ENCODE measurements around the gene RARS2. TPM values are rescaled to one million over a fixed set of nuclear protein-coding genes. Genes with fewer than 3 reads are reported as not detected.
"Not testable (repeated sequence)": the region's sequence is repeated elsewhere in the genome, so short reads cannot be mapped to it uniquely, and the experiment has no call there.

RARS2 gene
- total RNA-seq, 1 donor: 21.6 TPM

GRCh38 chr6:87494761-87495422 is 94.9 kb downstream of the RARS2 start:
- Histone ChIP-seq H3K27me3 (ENCODE audit: insufficient read depth, low read length) (no peaks in the 10 kb centered on the region), H3K4me3 (ENCODE audit: low read length) (no peak overlapping the region), H3K4me1 (ENCODE audit: insufficient read depth, low read length) (peaks cover 8% of the 10 kb centered on the region), H3K9me3 (ENCODE audit: low read depth, low read length) (no peaks in the 10 kb centered on the region)

DNA sequence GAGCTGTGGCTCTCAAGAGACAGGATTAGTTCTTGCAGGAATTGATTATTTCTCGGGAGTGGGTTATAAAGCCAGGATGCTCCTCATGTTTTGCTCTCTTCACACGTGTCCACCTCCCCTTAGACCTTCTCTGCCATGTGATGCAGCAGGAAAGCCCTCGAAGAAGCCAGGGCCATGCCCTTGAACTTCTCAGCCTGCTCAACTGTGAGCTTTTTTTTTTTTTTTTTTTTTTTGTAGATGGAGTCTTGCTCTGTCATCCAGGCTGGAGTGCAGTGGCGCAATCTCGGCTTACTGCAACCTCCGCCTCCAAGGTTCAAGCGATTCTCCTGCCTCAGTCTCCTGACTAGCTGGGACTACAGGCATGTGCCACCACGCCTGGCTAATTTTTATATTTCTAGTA is 100.5 kb downstream of the RARS2 start:
- H3K4me1 ChIP-seq (ENCODE audit: insufficient read depth, low read length); H3K9me3 ChIP-seq (ENCODE audit: low read depth, low read length); H3K4me3 ChIP-seq (ENCODE audit: low read length); H3K27me3 ChIP-seq (ENCODE audit: insufficient read depth, low read length): not testable (repeated sequence)

DNA sequence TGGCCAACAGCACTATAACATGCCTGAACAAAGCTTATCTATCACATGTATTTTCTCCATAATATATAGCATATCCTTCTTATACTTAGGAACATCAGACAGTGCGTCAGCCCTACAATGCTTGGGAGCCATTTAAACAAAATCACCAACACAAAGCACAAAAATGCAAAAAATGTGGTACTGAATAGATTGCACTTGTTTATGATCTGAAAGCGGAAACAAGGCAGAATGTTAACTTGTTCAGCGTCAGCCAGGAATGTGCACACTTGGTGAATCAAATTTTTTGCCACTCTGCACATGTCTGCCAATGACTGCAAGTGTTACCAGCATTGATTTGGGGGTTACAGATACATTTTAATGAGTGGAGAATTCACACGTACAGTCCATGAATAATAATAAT is 102.2 kb downstream of the RARS2 start:
- Histone ChIP-seq H3K4me1 (ENCODE audit: insufficient read depth, low read length) (peaks cover 14% of the 10 kb centered on the region), H3K27me3 (ENCODE audit: insufficient read depth, low read length) (no peaks in the 10 kb centered on the region), H3K4me3 (ENCODE audit: low read length) (no peak overlapping the region), H3K9me3 (ENCODE audit: low read depth, low read length) (no peaks in the 10 kb centered on the region)

DNA sequence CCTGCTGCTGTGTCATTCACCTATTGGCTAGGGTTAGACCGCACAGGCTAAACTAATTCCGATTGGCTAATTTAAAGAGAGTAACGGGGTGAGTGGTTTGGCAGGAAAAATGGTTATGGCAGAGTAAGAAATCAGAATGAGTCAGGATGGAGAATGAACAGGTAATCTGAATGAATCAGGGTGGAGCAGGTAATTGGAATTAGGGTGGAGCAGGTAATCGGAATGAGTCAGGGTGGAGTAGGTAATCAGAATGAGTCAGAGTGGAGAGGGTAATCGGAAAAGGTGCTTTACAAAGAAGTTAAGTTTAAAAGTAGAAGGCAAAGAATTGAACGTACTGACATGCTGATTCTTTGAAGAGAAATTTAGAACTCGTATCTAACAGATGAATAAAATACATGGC is 105.3 kb downstream of the RARS2 start:
- H3K4me1 ChIP-seq (ENCODE audit: insufficient read depth, low read length): peaks cover 23% of the 10 kb centered on the region
- no peaks in the 10 kb centered on the region for H3K9me3 ChIP-seq (ENCODE audit: low read depth, low read length)
- H3K27me3 ChIP-seq (ENCODE audit: insufficient read depth, low read length): no peaks in the 10 kb centered on the region
- H3K4me3 ChIP-seq (ENCODE audit: low read length): no peak overlapping the region

- no peaks in the 10 kb centered on the region for H3K9me3 ChIP-seq (ENCODE audit: low read depth, low read length)
Measured at GRCh38 chr6:87483929-87484328, 105.9 kb downstream of the RARS2 start.

DNA sequence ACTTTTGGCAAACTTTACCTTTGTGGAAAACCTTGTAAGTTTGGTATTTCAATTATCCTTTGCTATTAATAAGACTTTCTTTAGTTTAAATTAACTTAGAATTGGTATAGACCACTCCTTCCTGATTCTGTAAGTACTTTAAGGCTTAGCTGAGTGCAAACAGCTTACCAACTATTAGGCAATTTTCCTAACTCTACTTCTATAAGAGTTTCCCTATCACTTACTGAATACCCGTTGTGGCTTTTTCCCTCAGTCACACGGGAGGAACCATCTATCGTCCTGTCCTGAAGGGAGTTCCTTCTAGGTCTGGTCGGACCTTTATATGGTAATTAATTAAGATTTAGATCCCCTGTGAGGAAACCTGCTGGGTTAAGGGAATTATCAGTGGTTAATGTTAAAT is 107.4 kb downstream of the RARS2 start:
- no peak overlapping the region for H3K4me3 ChIP-seq (ENCODE audit: low read length)
- H3K9me3 ChIP-seq (ENCODE audit: low read depth, low read length): no peaks in the 10 kb centered on the region

More at GRCh38 chr6:87483929-87484328, 105.9 kb downstream of the RARS2 start:
- Histone ChIP-seq H3K27me3 (ENCODE audit: insufficient read depth, low read length) (no peaks in the 10 kb centered on the region), H3K4me1 (ENCODE audit: insufficient read depth, low read length) (peaks cover 23% of the 10 kb centered on the region), H3K4me3 (ENCODE audit: low read length) (no peak overlapping the region)

GRCh38 chr6:87481931-87482330 is 107.9 kb downstream of the RARS2 start:
- Histone ChIP-seq H3K4me1 (ENCODE audit: insufficient read depth, low read length) (peaks cover 23% of the 10 kb centered on the region), H3K4me3 (ENCODE audit: low read length) (no peak overlapping the region), H3K9me3 (ENCODE audit: low read depth, low read length) (no peaks in the 10 kb centered on the region), H3K27me3 (ENCODE audit: insufficient read depth, low read length) (no peaks in the 10 kb centered on the region)

More for the DNA sequence above, 107.4 kb downstream of the RARS2 start:
- Histone ChIP-seq H3K4me1 (ENCODE audit: insufficient read depth, low read length) (peaks cover 23% of the 10 kb centered on the region), H3K27me3 (ENCODE audit: insufficient read depth, low read length) (no peaks in the 10 kb centered on the region)

DNA sequence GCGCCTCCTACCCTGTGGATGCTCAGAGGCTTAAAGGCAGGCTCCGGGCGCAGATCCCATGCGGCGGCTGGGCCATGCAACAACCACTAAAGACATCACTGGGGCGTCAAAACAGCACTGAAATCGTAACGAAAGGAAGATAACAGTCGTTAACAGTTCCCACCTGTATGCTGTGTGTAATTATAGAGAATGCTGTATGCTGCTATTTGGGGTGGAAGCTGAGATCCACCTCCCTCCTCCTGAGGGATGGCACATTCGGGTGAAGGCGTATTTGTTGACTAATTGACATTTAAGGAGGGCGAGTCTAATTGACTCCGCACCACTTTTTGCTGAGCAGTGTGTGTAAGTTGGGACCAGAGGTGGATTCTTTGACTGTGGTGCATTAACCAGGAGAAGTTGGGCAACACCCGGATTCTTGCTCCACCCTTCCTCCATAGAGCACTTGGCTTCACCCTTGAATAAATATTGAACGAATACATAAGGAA is 116.3 kb downstream of the RARS2 start:
- Histone ChIP-seq H3K9me3 (ENCODE audit: low read depth, low read length) (no peaks in the 10 kb centered on the region), H3K4me1 (ENCODE audit: insufficient read depth, low read length) (peaks cover 10% of the 10 kb centered on the region), H3K27me3 (ENCODE audit: insufficient read depth, low read length) (no peaks in the 10 kb centered on the region), H3K4me3 (ENCODE audit: low read length) (peak overlapping the region; percentile 85)

- H3K4me1 ChIP-seq (ENCODE audit: insufficient read depth, low read length): peaks cover 10% of the 10 kb centered on the region
- no peaks in the 10 kb centered on the region for H3K9me3 ChIP-seq (ENCODE audit: low read depth, low read length)
- H3K27me3 ChIP-seq (ENCODE audit: insufficient read depth, low read length): peaks cover 2% of the 10 kb centered on the region
- peak within 1 kb of the TSS; percentile 85 for H3K4me3 ChIP-seq (ENCODE audit: low read length)
Measured at GRCh38 chr6:87472525-87473418, 117.0 kb downstream of the RARS2 start, which contains the start of gene SLC35A1. Gene SLC35A1, plus strand, starts transcription at chr6:87472974. Its CDS starts 30 bp downstream, at chr6:87473004.

DNA sequence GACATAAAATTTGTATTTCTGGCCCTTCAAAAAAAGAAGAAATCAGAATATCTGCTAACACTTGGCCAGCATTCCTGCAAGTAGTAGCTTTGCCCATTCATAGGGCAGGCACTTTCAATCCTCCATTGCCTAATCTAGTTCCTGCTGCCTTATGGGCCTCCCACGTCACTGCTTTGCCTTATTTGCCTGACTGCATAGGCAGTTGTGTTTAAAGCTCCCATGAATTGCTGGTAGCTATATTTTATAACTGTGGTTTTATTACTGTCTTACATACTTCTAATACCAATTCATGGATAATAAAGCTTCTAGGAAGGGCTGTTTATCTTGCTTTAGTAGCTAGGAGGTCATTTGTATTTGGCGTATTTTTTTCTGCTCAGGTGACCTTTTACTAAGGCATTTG is 124.7 kb downstream of the RARS2 start:
- Histone ChIP-seq H3K4me1 (ENCODE audit: insufficient read depth, low read length) (no peaks in the 10 kb centered on the region), H3K4me3 (ENCODE audit: low read length) (no peak overlapping the region), H3K27me3 (ENCODE audit: insufficient read depth, low read length) (peaks cover 12% of the 10 kb centered on the region), H3K9me3 (ENCODE audit: low read depth, low read length) (no peaks in the 10 kb centered on the region)

Other genes with a start within 250 kb of the RARS2 start
- gene C6orf163, start 245.2 kb downstream of the RARS2 start, total RNA-seq: 2.0 TPM
- not detected for gene CFAP206, start 182.0 kb downstream of the RARS2 start, total RNA-seq
- gene SLC35A1, start 117.0 kb downstream of the RARS2 start, total RNA-seq: 6.4 TPM
- gene ORC3, start 148 bp upstream of the RARS2 start, total RNA-seq: 19.3 TPM
- 92.1 TPM for gene AKIRIN2, start 112.2 kb upstream of the RARS2 start, total RNA-seq